HG03280 (cell line): Measurements from ENCODE around the gene GRK6.

Experiments used
- ATAC-seq: cut with Tn5 transposase; IDR thresholded peaks from one replicate; pipeline ENCODE4 v1.9.1; 2021; ENCODE audit warnings: mild to moderate bottlenecking, moderate library complexity; ENCODE audit not compliant: unreplicated experiment

GRK6 gene

GRCh38 chr5:177425801-177426565 is 493 bp upstream of the GRK6 start:
- ATAC-seq: peak; percentile 75

DNA sequence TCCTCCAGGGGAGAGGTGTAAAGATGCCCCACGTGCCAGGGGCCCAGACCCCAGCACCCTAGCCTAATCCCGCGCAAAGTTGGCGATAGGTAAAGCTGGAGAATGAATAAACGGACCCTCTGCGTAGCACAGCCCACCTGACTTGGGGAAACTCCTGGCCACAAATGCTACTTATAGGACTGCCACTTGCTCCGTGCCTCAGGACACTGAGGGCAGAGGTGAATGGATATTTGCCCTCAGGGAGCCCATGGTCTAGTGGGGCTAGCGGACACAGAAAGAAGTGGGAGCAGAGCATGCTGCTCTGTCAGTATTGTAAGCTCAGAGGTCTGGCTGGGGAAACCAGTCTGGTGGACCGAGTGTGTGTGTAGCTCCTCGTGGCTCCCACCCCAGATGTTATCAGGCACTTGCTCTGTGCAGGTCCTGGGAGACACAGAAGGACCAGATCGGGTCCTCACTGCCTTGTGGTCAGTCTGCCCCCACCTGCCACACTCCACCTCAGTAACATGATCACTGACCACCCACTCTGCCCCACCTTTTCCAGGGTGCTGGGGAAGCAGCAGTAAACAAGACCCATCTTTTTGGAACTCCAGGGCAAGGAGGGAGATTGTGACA is 841 bp downstream of the GRK6 start:
- ATAC-seq: no peak

GRCh38 chr5:177427919-177428573 is 1.6 kb downstream of the GRK6 start:
- ATAC-seq: no peak

DNA sequence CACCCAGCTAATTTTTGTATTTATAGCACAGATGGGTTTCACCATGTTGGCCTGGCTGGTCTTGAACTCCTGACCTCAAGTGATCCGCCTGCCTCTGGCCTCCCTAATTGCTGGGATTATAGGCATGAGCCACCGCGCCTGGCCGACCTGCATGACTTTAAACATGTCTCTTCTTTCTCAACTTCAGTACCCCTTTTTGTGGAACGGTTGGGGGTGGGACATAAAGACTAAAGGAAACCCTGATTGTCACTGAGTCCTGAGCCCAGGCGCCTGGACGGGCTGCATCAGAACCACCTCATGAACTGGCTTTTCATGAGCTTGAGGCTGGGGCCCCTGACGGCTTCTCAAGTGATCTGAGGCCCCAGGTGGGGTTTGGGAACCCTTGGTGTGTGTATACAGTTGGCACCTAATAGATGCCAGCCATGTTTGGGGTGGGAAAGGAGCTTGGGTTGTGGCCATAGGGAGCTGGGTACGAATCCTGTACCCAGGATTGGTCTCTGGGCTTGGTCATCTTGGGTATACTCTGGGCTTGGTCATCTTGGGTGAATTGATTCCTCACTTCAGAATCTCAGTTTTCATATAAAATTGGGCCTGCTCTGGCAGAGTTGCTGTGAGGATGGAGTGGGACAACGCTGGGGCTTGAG is 2.2 kb downstream of the GRK6 start:
- no peak for ATAC-seq

DNA sequence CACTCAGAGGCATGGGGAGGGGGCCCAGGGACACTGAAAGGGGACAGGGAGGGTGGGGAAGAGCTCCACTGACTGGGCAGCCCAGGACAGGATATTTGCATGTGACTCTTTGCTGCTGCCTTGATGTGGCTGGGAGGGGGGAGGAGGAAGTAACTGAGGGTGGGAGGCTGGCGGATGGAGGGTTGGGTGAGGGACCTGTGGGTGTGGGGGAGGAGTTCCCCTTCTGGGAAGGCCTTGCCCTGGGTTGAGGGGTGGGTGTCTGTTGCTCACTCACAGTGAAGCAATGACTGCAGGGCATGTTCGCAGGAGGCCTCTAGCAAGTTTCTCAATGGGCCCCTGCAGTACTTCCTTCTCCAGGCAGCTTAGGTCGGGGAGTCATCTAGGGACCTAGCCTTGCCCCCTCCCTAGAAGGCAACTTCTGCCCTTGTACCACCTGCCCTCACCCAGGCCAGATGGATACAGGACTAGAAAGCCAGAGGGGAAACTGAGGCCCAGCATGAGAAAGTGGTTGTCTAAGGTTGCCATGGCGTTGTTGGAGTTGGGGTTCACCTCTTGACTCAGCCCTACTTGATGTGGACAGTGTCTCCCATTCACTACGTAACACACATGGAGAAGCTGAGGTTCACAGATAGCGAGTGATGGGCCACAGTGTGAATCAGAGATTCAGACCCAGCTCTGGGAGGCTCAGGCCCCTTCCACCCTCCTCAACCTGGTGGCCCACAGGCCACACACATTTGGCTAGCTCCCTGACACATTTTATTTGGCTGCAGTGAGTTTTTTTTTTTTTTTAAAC is 3.0 kb downstream of the GRK6 start:
- ATAC-seq: no peak

DNA sequence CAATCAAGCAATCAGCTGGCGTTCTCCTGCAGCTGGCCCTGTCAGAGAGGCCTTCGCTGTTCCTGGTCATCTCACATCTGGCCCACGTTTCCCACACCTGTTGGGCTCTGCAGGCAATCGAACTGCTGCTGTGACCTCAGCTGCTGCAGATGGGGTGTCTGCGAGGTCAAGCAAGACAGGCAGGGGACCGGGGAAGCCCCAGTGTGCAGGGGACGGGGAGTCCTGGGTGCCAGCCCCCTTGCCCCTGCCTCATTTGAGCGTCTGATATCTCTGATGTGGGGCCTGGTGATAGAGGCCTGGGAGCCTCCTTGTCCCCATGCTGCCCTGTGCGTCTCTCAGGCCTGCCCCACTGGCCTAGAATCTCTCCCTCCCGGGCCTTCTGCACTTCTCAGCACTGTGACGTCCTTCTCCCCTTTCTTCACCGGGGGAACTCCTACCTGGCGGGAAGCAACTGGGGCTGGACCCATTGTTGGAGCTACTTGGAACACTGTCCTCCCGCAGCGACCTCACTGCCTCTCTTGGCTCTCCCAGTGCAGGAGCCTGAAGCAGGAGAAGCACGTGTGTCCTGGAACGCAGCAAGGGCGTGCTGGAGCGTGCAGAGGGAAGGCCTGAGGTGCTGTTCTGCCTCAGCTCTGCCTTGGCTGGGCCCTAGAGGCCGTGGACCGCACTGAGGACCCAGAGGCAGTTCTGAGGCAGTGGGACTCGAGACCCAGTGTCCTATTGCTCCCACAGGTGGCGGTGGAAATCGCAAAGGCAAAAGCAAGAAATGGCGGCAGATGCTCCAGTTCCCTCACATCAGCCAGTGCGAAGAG is 3.9 kb downstream of the GRK6 start:
- ATAC-seq: no peak

- no peak for ATAC-seq
Observed at GRCh38 chr5:177430972-177431316, 4.5 kb downstream of the GRK6 start.

DNA sequence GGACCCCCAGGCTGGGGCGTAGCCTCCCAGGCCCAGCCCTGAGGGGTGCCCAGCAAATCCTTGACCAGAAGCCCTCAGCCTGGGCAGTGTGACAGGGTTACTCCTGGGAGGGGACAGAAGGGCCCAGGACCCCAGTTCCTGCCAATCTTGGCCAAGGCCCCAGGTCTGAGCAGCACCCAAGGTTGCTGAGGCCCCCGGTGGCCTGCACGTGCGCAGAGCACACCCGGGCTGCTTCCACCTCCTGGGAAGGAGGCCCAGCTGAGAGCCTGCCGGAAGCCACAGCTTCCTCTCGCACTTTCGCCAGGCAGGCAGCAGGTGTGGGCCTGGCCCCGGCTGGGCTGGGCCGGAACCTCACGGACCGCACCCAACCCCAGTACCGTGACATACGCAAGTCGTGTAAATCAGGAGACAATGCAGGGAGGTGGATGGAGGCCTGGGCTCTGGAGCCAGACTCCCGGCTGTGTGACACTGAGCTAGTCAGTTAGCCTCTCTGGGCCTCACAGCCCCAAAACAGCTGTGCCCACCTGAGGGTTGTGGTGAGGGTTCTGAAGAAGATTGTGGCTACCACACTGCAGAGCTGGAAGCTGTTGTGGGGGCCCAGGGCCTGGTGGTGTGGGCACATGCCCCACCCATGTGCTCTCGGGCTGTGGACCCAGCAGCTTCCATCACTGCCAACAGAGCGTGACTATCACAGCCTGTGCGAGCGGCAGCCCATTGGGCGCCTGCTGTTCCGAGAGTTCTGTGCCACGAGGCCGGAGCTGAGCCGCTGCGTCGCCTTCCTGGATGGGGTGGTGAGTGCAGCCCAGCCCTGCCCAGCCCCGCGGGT is 5.1 kb downstream of the GRK6 start:
- ATAC-seq: peak; percentile 35

DNA sequence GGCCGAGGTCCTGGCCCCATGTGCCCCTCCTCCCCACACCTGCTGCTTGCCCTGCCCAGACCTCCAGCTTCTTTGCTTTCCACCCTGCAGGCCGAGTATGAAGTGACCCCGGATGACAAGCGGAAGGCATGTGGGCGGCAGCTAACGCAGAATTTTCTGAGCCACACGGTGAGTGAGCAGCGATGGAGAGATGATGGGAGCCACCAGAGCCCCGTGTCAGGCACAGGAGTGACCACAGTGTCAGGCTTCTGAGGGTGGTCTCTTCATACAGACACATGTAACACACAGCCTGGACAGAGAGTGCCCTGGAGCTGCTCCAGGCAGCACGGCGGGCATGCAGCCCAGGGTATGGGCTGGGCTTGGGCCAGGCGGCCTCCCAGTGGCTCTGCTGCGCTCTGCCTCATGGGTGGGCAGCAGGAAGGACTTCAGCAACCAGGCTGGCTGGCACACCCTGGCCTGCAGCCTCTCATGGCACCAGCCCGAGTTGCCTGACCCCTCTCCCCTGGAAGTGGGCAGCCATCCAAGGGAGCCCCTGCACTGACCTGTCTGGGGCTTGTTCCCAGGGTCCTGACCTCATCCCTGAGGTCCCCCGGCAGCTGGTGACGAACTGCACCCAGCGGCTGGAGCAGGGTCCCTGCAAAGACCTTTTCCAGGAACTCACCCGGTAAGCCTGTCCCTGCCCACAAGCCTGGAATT is 5.8 kb downstream of the GRK6 start:
- ATAC-seq: no peak

- no peak for ATAC-seq
Observed at GRCh38 chr5:177432839-177433657, 6.6 kb downstream of the GRK6 start.

DNA sequence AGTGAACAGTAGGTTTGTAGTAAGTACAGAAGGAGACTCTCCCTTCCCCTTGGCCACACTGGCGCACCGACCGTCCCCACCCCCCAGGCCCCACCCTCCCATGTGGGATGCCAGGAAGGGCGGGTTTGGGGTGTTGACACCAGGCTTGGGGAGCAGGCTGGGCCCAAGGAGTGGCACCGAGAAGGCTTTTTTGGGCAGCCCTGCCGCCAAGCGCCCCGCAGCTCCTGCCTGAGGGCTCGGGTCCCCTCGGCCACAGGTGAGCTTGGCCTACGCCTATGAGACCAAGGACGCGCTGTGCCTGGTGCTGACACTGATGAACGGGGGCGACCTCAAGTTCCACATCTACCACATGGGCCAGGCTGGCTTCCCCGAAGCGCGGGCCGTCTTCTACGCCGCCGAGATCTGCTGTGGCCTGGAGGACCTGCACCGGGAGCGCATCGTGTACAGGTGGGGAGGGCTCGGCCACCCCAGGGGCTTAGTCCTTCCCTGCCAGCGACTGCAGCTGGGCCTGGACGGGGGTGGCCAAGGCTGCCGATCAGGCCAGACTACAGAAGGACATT is 7.3 kb downstream of the GRK6 start:
- ATAC-seq: no peak

- ATAC-seq: no peak
Observed at GRCh38 chr5:177434437-177434836, 8.0 kb downstream of the GRK6 start.

- no peak for ATAC-seq
Observed at GRCh38 chr5:177434942-177435738, 8.7 kb downstream of the GRK6 start.

GRCh38 chr5:177435847-177436536 is 9.5 kb downstream of the GRK6 start:
- ATAC-seq: no peak

DNA sequence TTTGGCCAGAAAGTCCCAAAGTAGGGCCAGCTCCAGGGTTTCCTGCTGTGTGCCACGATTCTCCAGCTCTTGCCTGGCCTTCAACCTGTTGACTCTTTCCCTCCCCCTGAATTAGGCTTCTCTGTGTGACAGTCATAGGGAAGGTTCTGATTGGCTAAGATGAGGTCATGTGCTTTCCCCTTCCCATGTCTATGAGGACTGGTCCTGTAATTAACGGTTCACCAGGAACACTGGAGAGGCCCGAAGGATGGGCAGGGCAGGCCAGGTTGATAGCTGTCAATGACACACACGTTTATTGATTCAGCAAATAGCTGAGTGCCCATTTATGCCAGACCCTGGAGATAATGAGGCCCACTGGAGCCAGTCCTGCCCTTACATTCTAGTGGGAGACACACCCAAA is 11.1 kb downstream of the GRK6 start:
- ATAC-seq: no peak

DNA sequence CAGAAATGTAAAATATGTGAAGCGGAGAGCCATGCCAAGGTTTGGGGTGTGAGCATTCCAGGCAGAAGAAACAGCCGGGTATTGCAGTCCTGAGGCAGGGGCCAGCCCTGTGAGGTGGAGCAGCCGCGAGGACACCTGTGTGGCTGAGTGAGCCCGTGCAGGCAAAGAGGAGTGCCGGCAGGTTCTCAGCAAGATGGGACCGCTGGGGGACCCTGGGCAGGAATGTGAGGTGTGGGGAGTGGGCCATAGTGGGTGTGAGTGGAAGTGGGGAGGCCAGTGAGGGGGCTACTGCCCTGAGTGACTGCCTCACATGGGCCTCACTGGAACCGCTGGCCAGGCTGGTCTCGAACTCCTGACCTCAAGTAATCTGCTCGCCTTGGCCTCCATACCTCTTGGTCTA is 12.0 kb downstream of the GRK6 start:
- no peak for ATAC-seq
